Measurements from ENCODE around the gene TBL1X.

The TBL1X gene

DNA sequence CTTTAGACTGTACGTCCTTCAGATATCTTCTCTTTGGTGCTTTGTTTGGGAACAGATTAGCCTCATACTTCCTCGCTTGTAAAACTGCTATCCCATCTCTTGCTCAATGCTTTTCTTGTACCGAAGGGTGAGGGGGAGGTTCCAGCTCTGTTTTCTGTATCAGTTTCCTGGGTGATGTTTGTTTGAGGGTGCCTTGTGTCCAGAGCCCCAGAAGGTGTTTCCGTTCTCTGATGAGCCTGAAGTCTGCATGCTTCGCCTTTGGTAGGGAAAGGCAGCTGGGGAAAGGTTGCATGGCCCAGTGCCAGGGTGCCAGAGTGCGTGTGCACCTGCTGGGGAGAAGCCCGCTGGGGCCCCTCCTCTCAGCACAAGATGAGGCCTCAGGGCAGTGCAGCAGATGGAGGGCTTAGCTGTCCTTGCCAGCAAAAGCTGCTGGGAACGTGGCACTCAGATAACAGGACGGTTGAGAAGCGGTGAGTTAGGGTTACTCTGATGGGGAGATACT lies 73.7 kb downstream of the TBL1X start:
- no peak for DNase-seq

GRCh38 chrX:9539605-9540387 lies 74.9 kb downstream of the TBL1X start:
- no peak for DNase-seq

GRCh38 chrX:9542106-9542760 lies 77.4 kb downstream of the TBL1X start:
- DNase-seq, result no peak

- DNase-seq, result no peak
Measured at GRCh38 chrX:9542761-9543111, 77.9 kb downstream of the TBL1X start.

DNA sequence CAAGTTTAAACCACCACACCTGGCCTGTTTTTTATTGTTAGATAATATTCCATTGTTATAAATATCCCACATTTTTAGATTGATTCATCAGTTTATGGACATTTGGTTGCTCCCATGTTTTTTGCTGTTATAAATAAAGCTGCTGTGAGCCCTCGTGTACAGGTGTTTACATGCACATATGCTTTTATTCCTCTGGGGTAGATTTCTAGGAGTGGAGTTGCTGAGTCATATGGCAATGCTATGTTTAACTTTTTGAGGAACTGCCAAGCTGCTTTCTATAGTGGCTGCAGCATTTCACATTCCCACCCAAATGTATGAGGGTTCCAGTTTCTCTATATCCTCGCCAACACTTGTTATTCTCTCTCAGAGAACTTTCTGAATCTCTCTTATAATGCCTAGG lies 90.5 kb downstream of the TBL1X start:
- no peak for DNase-seq

- DNase-seq, result no peak
Measured at GRCh38 chrX:9557091-9557490, 92.2 kb downstream of the TBL1X start.

DNA sequence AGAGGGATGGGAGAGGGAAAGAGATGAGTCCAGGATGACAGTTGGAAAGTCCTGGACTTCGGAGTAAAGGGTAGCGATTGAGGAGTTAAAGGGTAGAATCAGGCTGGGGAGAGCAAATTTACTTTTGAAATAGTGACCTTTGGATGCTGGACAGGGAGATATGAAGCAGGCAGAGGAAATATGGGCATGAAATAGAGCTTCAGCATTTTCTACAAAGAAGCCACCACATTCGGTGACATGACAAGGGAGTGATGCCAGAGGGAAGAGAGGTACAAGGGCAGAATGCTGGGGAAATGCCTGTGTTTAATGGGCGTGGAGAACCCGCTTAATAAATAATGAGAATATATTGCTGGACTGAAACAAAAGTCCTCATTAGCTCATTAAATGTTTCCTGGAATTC lies 92.7 kb downstream of the TBL1X start:
- DNase-seq, result no peak

DNA sequence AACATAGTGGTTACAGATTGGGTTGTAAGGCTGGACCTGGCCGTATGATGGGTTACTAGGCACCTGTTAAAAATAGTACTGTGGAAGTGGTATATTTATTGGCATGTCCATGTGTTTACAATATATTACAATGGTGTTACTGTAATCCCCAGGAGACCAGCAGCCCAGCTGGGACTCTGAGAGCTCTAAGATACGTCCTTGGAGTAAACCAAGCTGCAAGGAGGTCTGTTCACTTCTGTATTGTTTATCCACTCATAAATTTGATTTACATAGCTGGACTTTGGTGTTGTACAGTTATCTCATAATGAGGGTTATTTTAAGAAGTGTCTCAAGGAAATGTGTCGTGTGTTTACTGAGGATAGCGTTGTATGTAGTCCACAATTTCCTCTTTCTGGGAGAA lies 93.8 kb downstream of the TBL1X start:
- no peak for DNase-seq

GRCh38 chrX:9560219-9560618 lies 95.4 kb downstream of the TBL1X start:
- DNase-seq, result no peak

- no peak for DNase-seq
Measured at GRCh38 chrX:9561199-9561598, 96.3 kb downstream of the TBL1X start.

- DNase-seq, result no peak
Measured at GRCh38 chrX:9562851-9563250, 98.0 kb downstream of the TBL1X start.

DNA sequence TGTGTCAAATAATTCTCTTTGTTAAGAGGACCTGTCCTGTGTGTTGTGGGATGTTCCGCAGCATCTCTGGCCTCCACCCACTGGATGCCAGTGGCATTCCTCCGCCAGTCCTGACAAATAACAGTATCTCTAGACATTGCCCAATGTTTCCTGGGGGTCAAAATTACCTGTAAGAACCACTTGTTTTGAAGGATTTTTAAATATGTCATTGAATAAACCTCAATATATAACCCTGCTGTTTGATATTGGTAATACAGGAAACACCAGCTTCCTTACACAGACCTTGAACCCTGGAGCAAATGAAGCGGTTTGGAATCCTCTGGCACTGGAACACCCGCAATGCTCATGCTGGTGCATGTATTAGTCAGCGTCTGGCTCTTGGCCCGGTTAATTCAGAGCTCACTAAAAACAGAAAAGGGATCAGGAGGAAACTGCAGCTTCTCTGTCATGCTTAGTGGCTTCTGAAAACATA lies 101.3 kb downstream of the TBL1X start:
- DNase-seq, result peak; percentile 6

- no peak for DNase-seq
Measured at GRCh38 chrX:9569876-9570301, 105.0 kb downstream of the TBL1X start.

DNA sequence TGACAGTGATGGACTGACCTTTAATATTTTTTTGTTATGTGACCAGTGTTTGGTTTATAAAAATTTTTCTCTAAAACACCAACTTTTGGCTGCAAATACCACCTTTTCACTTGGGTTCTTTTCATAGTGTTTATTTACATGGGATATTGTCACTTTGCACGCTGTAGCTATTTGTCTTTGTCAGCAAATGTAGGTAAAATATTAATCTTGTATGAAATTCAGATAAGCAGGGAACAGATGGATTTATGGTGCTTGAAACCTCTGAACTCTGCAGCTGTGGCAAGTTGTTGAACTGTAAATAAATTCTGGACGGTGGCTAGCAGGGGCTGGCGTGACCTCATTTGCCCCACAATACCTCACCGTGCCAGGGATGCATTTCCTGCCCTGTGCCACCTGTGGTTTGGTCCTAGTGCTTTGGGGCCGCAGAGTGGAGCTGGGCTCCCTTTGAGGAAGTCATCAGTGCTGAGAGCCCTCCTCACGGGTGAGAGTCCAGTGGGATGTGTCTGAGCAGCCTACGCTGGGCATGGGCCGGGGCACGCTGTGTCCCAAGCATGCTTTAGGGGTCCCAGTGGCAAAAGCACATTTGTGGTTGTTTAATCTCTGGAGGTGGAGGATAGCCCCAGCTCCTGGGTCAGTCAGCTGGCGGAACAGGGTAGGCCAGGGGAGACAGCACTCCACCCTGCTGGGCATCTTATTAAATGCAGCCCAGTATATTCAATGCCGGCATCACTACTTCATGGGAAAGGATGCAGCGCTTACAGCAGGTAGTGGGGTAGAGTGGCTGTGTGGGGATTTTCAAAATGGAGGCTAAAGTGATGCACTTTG lies 108.6 kb downstream of the TBL1X start:
- DNase-seq, result no peak

GRCh38 chrX:9576059-9576458 lies 111.2 kb downstream of the TBL1X start:
- no peak for DNase-seq

GRCh38 chrX:9577555-9577954 lies 112.7 kb downstream of the TBL1X start:
- DNase-seq, result no peak

GRCh38 chrX:9578083-9578779 lies 113.4 kb downstream of the TBL1X start:
- no peak for DNase-seq

DNA sequence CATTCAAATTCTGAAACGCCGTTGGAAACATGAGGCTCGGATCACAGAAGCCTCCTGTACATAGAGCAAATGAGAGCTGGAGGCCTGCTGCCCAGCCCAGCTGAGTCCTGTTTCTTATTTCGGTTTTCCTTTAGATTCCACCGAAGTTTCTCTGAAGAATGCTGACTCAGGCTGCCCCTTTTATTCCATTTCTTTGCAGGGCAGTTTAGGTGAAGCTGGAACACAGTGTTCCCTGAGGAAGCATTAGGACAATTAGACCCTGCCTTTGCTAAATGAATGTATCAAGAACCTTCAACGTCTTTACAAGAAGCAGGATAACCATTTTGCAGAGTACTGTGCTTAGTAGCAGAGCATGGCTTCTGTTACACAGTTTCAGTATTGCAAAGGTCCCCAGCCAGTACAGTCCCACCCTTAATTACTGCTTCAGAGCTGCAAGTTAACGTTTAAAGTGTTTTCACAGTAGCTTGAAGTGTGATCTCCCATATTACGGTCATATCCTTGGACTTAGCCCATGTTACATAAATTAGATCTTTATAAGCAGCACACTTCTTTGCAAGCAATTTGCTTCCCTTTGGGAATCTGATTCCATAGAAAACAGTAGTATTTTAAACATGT lies 117.0 kb downstream of the TBL1X start:
- no peak for DNase-seq

GRCh38 chrX:9582956-9583355 lies 118.1 kb downstream of the TBL1X start:
- DNase-seq, result no peak

DNA sequence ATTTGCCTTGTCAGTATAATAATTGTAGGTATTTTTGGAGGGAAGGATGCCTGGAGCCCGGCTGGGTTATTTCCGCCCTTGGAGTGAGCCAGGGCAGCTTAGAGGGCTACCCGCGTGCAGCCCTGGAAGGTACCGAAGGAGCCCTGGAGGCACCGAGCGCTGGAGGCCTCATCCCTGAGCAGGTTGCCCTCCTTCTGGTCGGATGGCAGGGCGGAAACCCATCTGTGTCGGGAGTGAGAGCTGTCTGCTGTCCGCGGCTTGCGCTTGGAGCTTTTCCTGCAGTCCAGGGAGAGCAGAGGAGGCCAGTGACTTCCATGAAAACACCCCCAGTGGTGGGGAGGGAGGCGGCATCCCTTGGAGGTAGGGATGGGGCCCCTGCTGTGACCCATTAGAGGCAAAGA lies 122.1 kb downstream of the TBL1X start:
- no peak for DNase-seq

GRCh38 chrX:9587642-9588041 lies 122.8 kb downstream of the TBL1X start:
- DNase-seq, result no peak

- no peak for DNase-seq
Measured at GRCh38 chrX:9591496-9591895, 126.6 kb downstream of the TBL1X start.
